Activated CD4-positive, alpha-beta T cell treated with anti-CD3 and anti-CD28 coated beads for 36 hours (primary cell): ENCODE results near the gene TUT7. TPM values are rescaled to one million over a fixed set of nuclear protein-coding genes. Genes with fewer than 3 reads are reported as not detected.
A peak's percentile ranks its signal among the peaks of the same experiment; 100 is the strongest.
"Not testable (repeated sequence)": the region's sequence is repeated elsewhere in the genome, so short reads cannot be mapped to it uniquely, and the experiment has no call there.

Experiments
- ATAC-seq: fragments of 200-7000 bp; cut with Tn5 transposase; one replicate; pipeline ENCODE4 v1.10.0; 2021; ENCODE audit warnings: mild to moderate bottlenecking, moderate library complexity
- CTCF ChIA-PET: fragments of 350-600 bp; sonication (Branson Sonifier 250); formaldehyde crosslinking; loops from one replicate; lab custom pipeline; 2021; ENCODE audit warnings: antibody characterized with exemption; lab: Charles Lee
- POLR2A ChIA-PET: fragments of 350-600 bp; sonication (Branson Sonifier 250); formaldehyde crosslinking; loops from one replicate; lab custom pipeline; 2021; ENCODE audit warnings: antibody characterized with exemption, inconsistent platforms; lab: Charles Lee
- DNase-seq: peaks from one replicate; pipeline ENCODE4 v3.0.0-alpha.2; 2020
- H3K27ac Mint-ChIP-seq: one replicate; pipeline ENCODE4 v1.8.0; 2021; ENCODE audit warnings: mixed read lengths
- H3K27me3 Mint-ChIP-seq: one replicate; pipeline ENCODE4 v1.8.0; 2021; ENCODE audit warnings: mixed read lengths
- H3K36me3 Mint-ChIP-seq: one replicate; pipeline ENCODE4 v1.8.0; 2021; ENCODE audit warnings: low read depth, mixed read lengths
- H3K4me1 Mint-ChIP-seq: one replicate; pipeline ENCODE4 v1.8.0; 2021; ENCODE audit warnings: mixed read lengths
- H3K4me3 Mint-ChIP-seq: one replicate; pipeline ENCODE4 v1.8.0; 2021; ENCODE audit warnings: mild to moderate bottlenecking, moderate library complexity, mixed read lengths
- H3K9me3 Mint-ChIP-seq: one replicate; pipeline ENCODE4 v1.8.0; 2021; ENCODE audit warnings: low read depth, mixed read lengths
- intact Hi-C, 2 experiments: fragments of 100-400 bp; cut with DNase I in 1 of 2; cut with micrococcal nuclease in 1 of 2; formaldehyde crosslinking; loops; one replicate each; pipeline versions ENCODE4 v1.14.2 to v1.15.1; 2022 to 2024; cut with DNase I, micrococcal nuclease
- total RNA-seq, 2 experiments: library from RNA; stranded (reverse); gene quantifications; one replicate each; pipeline ENCODE4 v1.2.3, GENCODE V29; 2021

The TUT7 gene
- total RNA-seq, 2 experiments from 2014 or later, result 31.5 to 39.2 TPM

DNA sequence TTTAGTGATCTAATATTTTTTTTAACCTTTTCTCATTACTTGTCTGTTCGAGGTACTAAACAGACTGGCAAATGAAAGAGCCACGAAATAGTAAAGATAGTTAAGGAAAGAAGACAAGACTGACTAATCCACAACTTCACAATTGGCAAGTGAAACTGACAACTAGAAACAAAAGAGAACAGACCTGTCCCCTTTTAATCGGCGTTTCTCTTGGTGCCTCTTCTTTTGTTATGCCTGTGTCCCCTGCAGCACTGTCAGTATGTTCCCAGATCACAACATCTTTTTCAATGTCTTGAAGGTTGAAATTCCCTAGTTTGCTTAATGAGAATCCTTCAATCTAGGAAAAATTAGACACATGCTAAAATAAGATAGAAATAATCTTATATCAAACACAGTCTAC, 26.1 kb downstream of the TUT7 start:
- ChIA-PET CTCF (interaction anchor here (0.6 kb wide), 1 partner anchor 35 kb away, joined by 4 read pairs; no protein-coding TSS in a partner anchor), POLR2A (no interaction called here)
- no peak for ATAC-seq
- H3K4me1 Mint-ChIP-seq, result peaks cover 18% of the 10 kb centered on the region
- peaks cover 68% of the 10 kb centered on the region for H3K36me3 Mint-ChIP-seq
- no peaks in the 10 kb centered on the region for H3K27me3 Mint-ChIP-seq
- H3K27ac Mint-ChIP-seq, result no peak overlapping the region
- H3K4me3 Mint-ChIP-seq, result no peak overlapping the region
- no peaks in the 10 kb centered on the region for H3K9me3 Mint-ChIP-seq
- intact Hi-C loops, result no loop called here
- DNase-seq, result no peak

GRCh38 chr9:86326536-86326935, 27.7 kb downstream of the TUT7 start:
- Mint-ChIP-seq H3K4me1 (peaks cover 18% of the 10 kb centered on the region), H3K36me3 (peaks cover 70% of the 10 kb centered on the region)
- CTCF ChIA-PET, result interaction anchor here (1.1 kb wide), 1 partner anchor 13 kb away, joined by 3 read pairs; no protein-coding TSS in a partner anchor

GRCh38 chr9:86324901-86325300, 29.3 kb downstream of the TUT7 start:
- Mint-ChIP-seq H3K4me1 (peaks cover 13% of the 10 kb centered on the region), H3K9me3 (no peaks in the 10 kb centered on the region), H3K36me3 (peaks cover 79% of the 10 kb centered on the region), H3K27ac (no peak overlapping the region), H3K4me3 (no peak overlapping the region), H3K27me3 (no peaks in the 10 kb centered on the region)
- ChIA-PET CTCF (no interaction called here), POLR2A (no interaction called here)
- intact Hi-C loops, result no loop called here
- ATAC-seq (no peak), DNase-seq (no peak)

More at GRCh38 chr9:86326536-86326935, 27.7 kb downstream of the TUT7 start:
- DNase-seq (no peak), ATAC-seq (no peak)
- Mint-ChIP-seq H3K4me3 (no peak overlapping the region), H3K9me3 (no peaks in the 10 kb centered on the region), H3K27me3 (no peaks in the 10 kb centered on the region), H3K27ac (peak overlapping the region; percentile 27)
- intact Hi-C loops, result no loop called here
- POLR2A ChIA-PET, result no interaction called here

- no peak overlapping the region for H3K4me3 Mint-ChIP-seq
- H3K36me3 Mint-ChIP-seq, result peaks cover 77% of the 10 kb centered on the region
- H3K9me3 Mint-ChIP-seq, result no peaks in the 10 kb centered on the region
- CTCF ChIA-PET, result interaction anchor here (0.7 kb wide), 1 partner anchor 62 kb away, joined by 3 read pairs; no protein-coding TSS in a partner anchor
- DNase-seq (no peak), ATAC-seq (no peak)
- POLR2A ChIA-PET, result no interaction called here
- intact Hi-C loops, result no loop called here
- H3K4me1 Mint-ChIP-seq, result peaks cover 9% of the 10 kb centered on the region
- no peaks in the 10 kb centered on the region for H3K27me3 Mint-ChIP-seq
- no peak overlapping the region for H3K27ac Mint-ChIP-seq
These were observed 29.9 kb downstream of the TUT7 start for GRCh38 chr9:86324308-86324707.

DNA sequence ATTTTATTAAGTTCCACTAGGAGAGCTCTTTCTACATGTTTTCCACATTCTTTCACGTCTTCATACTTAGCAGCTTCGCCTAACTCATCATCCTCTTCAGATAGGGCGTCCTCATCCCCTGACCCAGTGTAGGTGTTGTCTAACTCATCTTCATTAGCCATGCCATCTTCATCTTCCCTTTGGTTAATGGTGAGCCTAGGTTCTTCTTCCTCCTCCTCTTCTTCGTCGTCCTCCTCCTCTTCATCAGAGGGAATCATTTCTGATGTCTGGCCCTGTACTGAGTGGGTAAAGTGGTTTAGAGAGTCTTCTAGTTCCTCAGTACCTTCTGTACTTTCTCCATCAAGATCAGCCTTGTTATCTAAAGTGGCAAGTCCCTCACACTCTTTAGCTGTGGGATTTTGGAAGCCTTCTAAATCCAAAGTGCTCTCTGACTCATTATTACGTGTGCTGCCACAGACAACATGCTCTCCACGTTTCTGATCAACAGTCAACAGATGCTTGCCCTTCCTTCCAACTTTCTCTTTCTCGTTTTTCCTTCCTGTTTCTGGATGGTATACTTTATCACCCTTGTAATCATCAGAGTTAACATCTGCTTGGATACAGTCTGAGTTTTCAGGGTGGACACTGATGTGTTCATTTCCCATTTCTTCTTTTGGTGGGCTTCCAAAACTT, 31.1 kb downstream of the TUT7 start:
- CTCF ChIA-PET, result no interaction called here
- Mint-ChIP-seq H3K36me3 (peaks cover 83% of the 10 kb centered on the region), H3K4me3 (no peak overlapping the region), H3K27ac (no peak overlapping the region), H3K9me3 (no peaks in the 10 kb centered on the region), H3K27me3 (no peaks in the 10 kb centered on the region), H3K4me1 (peaks cover 7% of the 10 kb centered on the region)
- DNase-seq (no peak), ATAC-seq (no peak)
- intact Hi-C loops, result no loop called here
- POLR2A ChIA-PET, result no interaction called here

DNA sequence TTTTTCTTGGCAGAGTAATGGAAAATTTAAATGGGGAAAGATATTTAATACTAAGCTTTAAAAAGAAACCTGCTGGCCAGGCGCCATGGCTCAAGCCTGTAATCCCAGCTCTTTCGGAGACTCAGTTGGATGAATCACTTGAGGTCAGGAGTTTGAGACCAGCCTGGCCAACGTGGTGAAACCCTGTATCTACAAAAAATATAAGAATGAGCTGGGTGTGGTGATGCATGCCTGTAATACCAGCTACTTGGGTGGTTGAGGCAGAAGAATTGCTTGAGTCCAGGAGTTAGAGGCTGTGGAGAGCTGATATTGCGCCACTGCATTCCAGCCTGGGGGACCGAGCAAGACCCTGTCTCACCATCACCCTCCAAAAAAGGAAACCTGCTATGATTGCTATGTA, 32.8 kb downstream of the TUT7 start:
- DNase-seq, result no peak
- Mint-ChIP-seq H3K27me3 (no peaks in the 10 kb centered on the region), H3K4me1 (no peaks in the 10 kb centered on the region), H3K9me3 (no peaks in the 10 kb centered on the region), H3K27ac (no peak overlapping the region), H3K4me3 (no peak overlapping the region), H3K36me3 (peaks cover 74% of the 10 kb centered on the region)
- ATAC-seq, result no peak
- intact Hi-C loops, result no loop called here
- POLR2A ChIA-PET, result no interaction called here
- CTCF ChIA-PET, result interaction anchor here (0.7 kb wide), 1 partner anchor 120 kb away, joined by 5 read pairs; no protein-coding TSS in a partner anchor

DNA sequence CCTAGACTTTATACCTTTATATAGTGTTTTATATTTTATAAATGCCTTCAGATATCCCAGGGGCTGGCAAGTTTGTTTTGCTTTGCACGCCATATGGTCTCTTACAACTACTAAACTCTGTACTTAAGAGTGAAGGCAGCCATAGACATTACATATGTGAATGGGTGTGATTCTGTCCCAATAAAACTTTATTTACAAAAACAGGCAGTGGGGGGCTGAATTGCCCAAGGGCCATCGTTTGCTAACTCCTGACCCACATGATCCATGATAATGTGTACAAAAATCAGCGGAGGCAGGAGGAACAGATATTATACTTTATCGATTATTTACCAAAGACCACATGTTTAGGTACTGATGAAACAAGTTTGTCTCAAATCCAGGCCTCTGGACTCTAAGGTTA, 36.0 kb downstream of the TUT7 start:
- Mint-ChIP-seq H3K27me3 (no peaks in the 10 kb centered on the region), H3K36me3 (peaks cover 73% of the 10 kb centered on the region), H3K9me3 (no peaks in the 10 kb centered on the region), H3K27ac (no peak overlapping the region), H3K4me1 (no peaks in the 10 kb centered on the region), H3K4me3 (no peak overlapping the region)
- intact Hi-C loops, result no loop called here
- DNase-seq (no peak), ATAC-seq (no peak)
- ChIA-PET POLR2A (no interaction called here), CTCF (interaction anchor here (0.6 kb wide), 1 partner anchor 323 kb away, joined by 3 read pairs; no protein-coding TSS in a partner anchor)

GRCh38 chr9:86315078-86315477, 39.1 kb downstream of the TUT7 start:
- Mint-ChIP-seq H3K36me3 (peaks cover 66% of the 10 kb centered on the region), H3K4me1 (no peaks in the 10 kb centered on the region), H3K4me3 (no peak overlapping the region), H3K27ac (no peak overlapping the region), H3K27me3 (no peaks in the 10 kb centered on the region), H3K9me3 (no peaks in the 10 kb centered on the region)
- ATAC-seq (no peak), DNase-seq (no peak)
- intact Hi-C loops, result no loop called here
- CTCF ChIA-PET, result no interaction called here
- POLR2A ChIA-PET, result no interaction called here

DNA sequence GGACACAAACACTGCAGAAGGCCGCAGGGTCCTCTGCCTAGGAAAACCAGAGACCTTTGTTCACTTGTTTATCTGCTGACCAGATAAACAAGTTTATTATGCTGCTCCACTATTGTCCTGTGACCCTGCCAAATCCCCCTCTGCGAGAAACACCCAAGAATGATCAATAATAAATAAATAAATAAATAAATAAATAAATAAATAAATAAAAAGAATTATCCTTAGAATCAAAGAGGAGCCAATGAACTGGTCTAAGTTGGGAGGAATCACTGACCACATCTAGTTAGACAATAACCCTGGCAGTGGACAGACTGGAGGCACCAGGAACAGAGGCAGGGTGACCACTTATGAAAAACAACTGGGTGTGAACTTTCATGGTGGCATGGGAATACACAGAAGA, 41.3 kb downstream of the TUT7 start:
- POLR2A ChIA-PET, ATAC-seq, H3K4me1 Mint-ChIP-seq, H3K9me3 Mint-ChIP-seq, H3K27ac Mint-ChIP-seq, DNase-seq, H3K27me3 Mint-ChIP-seq, intact Hi-C loops, H3K4me3 Mint-ChIP-seq: not testable (repeated sequence)
- CTCF ChIA-PET, result interaction anchor here (1.6 kb wide), 1 partner anchor 14 kb away, joined by 3 read pairs; no protein-coding TSS in a partner anchor
- H3K36me3 Mint-ChIP-seq, result peaks cover 67% of the 10 kb centered on the region

DNA sequence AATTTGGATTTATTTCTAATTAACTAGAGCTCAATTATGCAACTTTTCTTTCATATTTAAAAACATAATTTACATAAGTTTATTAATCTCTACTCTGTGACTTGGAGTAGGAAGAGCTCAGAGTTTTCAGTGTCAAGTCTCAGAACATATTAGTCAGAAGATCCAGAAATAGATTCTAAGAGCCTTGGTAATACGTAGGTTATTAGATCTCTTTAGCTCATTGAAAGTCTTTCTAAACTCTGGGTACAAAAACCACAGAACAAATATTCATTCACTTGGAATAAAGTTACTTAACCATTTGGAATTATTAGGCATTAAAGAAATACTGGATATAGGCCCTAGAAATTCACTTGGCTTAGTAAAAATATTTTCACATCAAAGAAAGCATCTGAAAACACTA, 45.5 kb downstream of the TUT7 start:
- CTCF ChIA-PET, result interaction anchor here (0.7 to 1.2 kb wide), 2 partner anchors 11 to 43 kb away, joined by 4 read pairs; no protein-coding TSS in a partner anchor
- Mint-ChIP-seq H3K4me3 (no peak overlapping the region), H3K9me3 (no peaks in the 10 kb centered on the region), H3K27ac (no peak overlapping the region), H3K27me3 (no peaks in the 10 kb centered on the region), H3K36me3 (peaks cover 64% of the 10 kb centered on the region), H3K4me1 (peaks cover 10% of the 10 kb centered on the region)
- intact Hi-C loops, result no loop called here
- ATAC-seq (no peak), DNase-seq (no peak)
- POLR2A ChIA-PET, result no interaction called here

DNA sequence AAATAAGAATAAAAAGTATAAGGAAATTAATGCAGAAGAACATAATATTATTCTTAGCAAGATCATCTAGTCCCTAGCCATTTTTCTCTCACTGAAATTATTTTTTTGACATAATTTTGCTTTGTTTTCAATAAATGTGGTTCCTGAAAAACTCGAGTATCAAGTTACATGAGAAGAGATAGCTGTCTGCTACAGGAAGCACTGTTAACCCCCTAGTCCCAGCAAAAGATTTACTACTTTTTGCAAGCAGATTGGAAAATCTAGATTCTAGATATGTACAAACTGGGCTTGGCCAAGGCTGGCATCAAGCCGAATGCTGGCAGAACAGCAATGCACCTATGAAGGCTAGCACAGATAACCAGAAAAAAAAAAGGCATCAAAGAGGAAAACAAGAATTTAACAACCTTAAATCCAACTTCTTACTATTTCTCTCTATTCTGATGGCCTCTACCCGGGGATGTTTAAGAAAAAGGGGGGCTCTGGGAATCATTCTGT, 49.9 kb downstream of the TUT7 start:
- DNase-seq (no peak), ATAC-seq (no peak)
- no peaks in the 10 kb centered on the region for H3K9me3 Mint-ChIP-seq
- H3K36me3 Mint-ChIP-seq, result peaks cover 58% of the 10 kb centered on the region
- ChIA-PET POLR2A (no interaction called here), CTCF (no interaction called here)
- intact Hi-C loops, result loop anchor here in 1 of 2 experiments (5.0 kb wide), 1 partner anchor 48 kb away; the partner anchor contains the start of gene TUT7
- no peaks in the 10 kb centered on the region for H3K27me3 Mint-ChIP-seq
- no peak overlapping the region for H3K4me3 Mint-ChIP-seq
- H3K27ac Mint-ChIP-seq, result peak overlapping the region; percentile 67
- peaks cover 22% of the 10 kb centered on the region for H3K4me1 Mint-ChIP-seq
